Heart right ventricle (tissue), 16 donors: ENCODE data around the gene YWHAB. TPM values are rescaled to one million over a fixed set of nuclear protein-coding genes. Genes with fewer than 3 reads are reported as not detected.
A peak's percentile ranks its signal among the peaks of the same experiment; 100 is the strongest.

Experiments used
- ATAC-seq, 8 donors: fragments of 200-7000 bp; cut with Tn5 transposase; one replicate each; pipeline ENCODE4 v1.9.1; 2020; ENCODE audit warnings: mild to moderate bottlenecking in 8 of 8, moderate library complexity in 8 of 8, moderate number of reproducible peaks in 1 of 8
- DNase-seq, 2 donors: peaks; one replicate each; pipeline ENCODE4 v3.0.0-alpha.2; 2020
- H3K27ac ChIP-seq, 10 donors: fragments of 200-600 bp; sonication (generic) in 2 of 10; one replicate each; pipeline versions ENCODE4 v1.5.0 to v1.8.0; 2020 to 2022; ENCODE audit warnings: mild to moderate bottlenecking in 3 of 10
- H3K27me3 ChIP-seq, 7 donors: fragments of 200-600 bp; one replicate each; pipeline ENCODE4 v1.8.0; 2021 to 2022; ENCODE audit warnings: mild to moderate bottlenecking in 2 of 7
- H3K36me3 ChIP-seq, 9 donors: fragments of 200-600 bp; sonication (generic) in 1 of 9; one replicate each; pipeline versions ENCODE4 v1.5.0 to v1.8.0; 2020 to 2022; ENCODE audit warnings: mild to moderate bottlenecking in 2 of 9
- H3K4me1 ChIP-seq, 9 donors: fragments of 200-600 bp; sonication (generic) in 1 of 9; one replicate each; pipeline versions ENCODE4 v1.5.0 to v1.8.0; 2020 to 2022; ENCODE audit warnings: mild to moderate bottlenecking in 4 of 9
- H3K4me3 ChIP-seq, 10 donors: fragments of 200-600 bp; sonication (generic) in 2 of 10; one replicate each; pipeline versions ENCODE4 v1.5.0 to v1.8.0; 2020 to 2022; ENCODE audit warnings: mild to moderate bottlenecking in 7 of 10, moderate library complexity in 2 of 10
- H3K9me3 ChIP-seq, 11 donors: fragments of 200-600 bp in 10 of 11; sonication (generic) in 2 of 11; one replicate each; pipeline versions ENCODE4 v1.5.0 to v1.8.0; 2013 to 2022; ENCODE audit warnings: mild to moderate bottlenecking in 2 of 11, control low read depth in 1 of 11, moderate library complexity in 1 of 11
- CTCF ChIP-seq, 9 donors: fragments of 200-600 bp; sonication (generic) in 2 of 9; IDR thresholded peaks; one replicate each; pipeline versions ENCODE4 v1.5.0 to v1.8.0; 2021 to 2022; ENCODE audit warnings: antibody characterized with exemption in 9 of 9, mild to moderate bottlenecking in 5 of 9, moderate library complexity in 1 of 9
- WGBS, 2 donors: extraction: QIAGEN DNeasy Blood & Tissue Kit; methylation state at CpG; one replicate each; pipeline ENCODE4 v1.1.7; 2013; ENCODE audit warnings: inconsistent platforms in 1 of 2; 5-methylcytosine and 5-hydroxymethylcytosine counted together
- intact Hi-C, 10 donors: fragments of 100-400 bp; cut with DNase I; formaldehyde crosslinking; loops; one replicate each; pipeline versions ENCODE4 v1.11.1 to v1.14.2; 2022
- polyA plus RNA-seq, 2 donors: library from polyadenylated mRNA; stranded (reverse); fragments of 200-250 nt; gene quantifications; one replicate each; pipeline ENCODE4 v1.2.3, GENCODE V29; 2013
- total RNA-seq, 10 donors: library from RNA; stranded (reverse); fragmentation: NEBNext Ultra II Directional in 3 of 10; extraction: Animal tissue kit (Norgen Biotek cat#: 25700) in 3 of 10; gene quantifications; one replicate each; pipeline versions ENCODE4 v1.2.1 to v1.2.4, GENCODE V29; 2021 to 2023
- donor health status: Arrhythmogenic right ventricular cardiomyopathy.
- donor health status: ischemic (EF 13 %, LVEDD 7.1; RV severe dilation, severe dysfunction).
- donor health status: healthy with polysubstance abuse.
- donor health status: DM: no; HTN: yes; CAD: no.
- donor health status: DM: no; HTN: no; CAD: no.
- donor health status: ischemic (EF 25% LVEDD 6.9; RV normal size, moderate dysfunction).
- donor health status: ischemic (EF 25% LVEDD 5.7; RV mildly dilated, moderate dysfunction).
- donor health status: healthy.
- donor health status: DM: yes; HTN: yes; CAD: no.
- donor health status: Ischemic cardiomyopathy.
- donor health status: ischemic (EF 35%, LVEDD 5.7; RV mildly dilated, moderate dysfunction).
- donor health status: nonischemic (EF 11% LVEDD 7.7; RV severe dilation, severe dysfunction).
- donor health status: DM: yes; HTN: yes; CAD: no.
- donor health status: PGD.
- donor health status: ischemic (EF 29% LVEDD 5.4; RV normal size, mild dysfunction).
- donor health status: nonischemic (EF 23%, LVEDD 6.1; RV moderate dilation, normal function).

Gene YWHAB
- total and polyA plus RNA-seq, 12 donors: 37.9 to 130 (median 114) TPM

GRCh38 chr20:44911264-44911921 is 25.9 kb downstream of the YWHAB start:
- Histone ChIP-seq H3K9me3 (no peaks in the 10 kb centered on the region), H3K27me3 (no peaks in the 10 kb centered on the region), H3K36me3 (peaks cover 0 to 44% (median 15%) of the 10 kb centered on the region in 9 donors), H3K4me1 (peaks cover 0 to 20% (median 12%) of the 10 kb centered on the region in 9 donors), H3K27ac (no peak overlapping the region), H3K4me3 (no peak overlapping the region)
- intact Hi-C loops: no loop called here
- TF ChIP-seq CTCF (IDR thresholded peaks at IDR 0.05): peak in 5 of 9 donors; percentile 12 to 42 (median 31)
- 67 to 69% methylated on average over 21 of the region's 21 CpGs for WGBS, 2 donors
- DNase-seq (peak in 1 of 2 donors; percentile 19), ATAC-seq (no peak)

GRCh38 chr20:44912189-44912588 is 26.7 kb downstream of the YWHAB start:
- DNase-seq: no peak
- no peak overlapping the region for H3K4me3 ChIP-seq
- intact Hi-C loops: no loop called here
- no peak for ATAC-seq
- no peak overlapping the region for H3K27ac ChIP-seq
- WGBS, 2 donors: 93 to 97% methylated on average over 2 of the region's 2 CpGs
- H3K9me3 ChIP-seq: no peaks in the 10 kb centered on the region
- H3K36me3 ChIP-seq: peaks cover 0 to 41% (median 7%) of the 10 kb centered on the region in 9 donors
- H3K27me3 ChIP-seq: no peaks in the 10 kb centered on the region
- TF ChIP-seq CTCF (IDR thresholded peaks at IDR 0.05): no peak
- H3K4me1 ChIP-seq: peaks cover 0 to 18% (median 12%) of the 10 kb centered on the region in 9 donors

DNA sequence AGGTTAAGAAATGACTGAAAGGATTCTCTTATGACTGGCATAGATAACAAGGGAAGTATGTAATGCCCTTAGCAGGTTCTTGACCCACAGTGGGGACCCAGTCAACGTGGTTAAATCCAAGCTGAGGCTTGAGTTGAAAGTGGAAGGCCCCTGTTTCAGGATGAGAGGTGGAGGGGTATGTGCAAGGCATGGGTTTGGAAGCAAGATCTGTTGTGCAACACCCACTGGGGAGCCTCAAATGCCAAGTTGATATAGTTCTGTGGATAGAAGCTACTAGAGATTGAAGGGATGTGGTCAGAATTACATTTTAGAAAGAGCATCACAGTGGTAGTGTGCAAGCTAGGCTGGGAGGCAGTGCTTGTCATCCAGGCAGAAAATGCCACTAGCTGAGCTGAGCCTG is 29.4 kb downstream of the YWHAB start:
- no peak overlapping the region for H3K27ac ChIP-seq
- H3K36me3 ChIP-seq: peaks cover 0 to 31% (median 0%) of the 10 kb centered on the region in 9 donors
- H3K27me3 ChIP-seq: no peaks in the 10 kb centered on the region
- no peak for TF ChIP-seq CTCF (IDR thresholded peaks at IDR 0.05)
- H3K9me3 ChIP-seq: no peaks in the 10 kb centered on the region
- H3K4me1 ChIP-seq: peaks cover 0 to 10% (median 7%) of the 10 kb centered on the region in 9 donors
- WGBS, 2 donors: 83 to 86% methylated on average over 1 of the region's 1 CpG
- ATAC-seq: no peak
- H3K4me3 ChIP-seq: no peak overlapping the region
- intact Hi-C loops: no loop called here
- no peak for DNase-seq

DNA sequence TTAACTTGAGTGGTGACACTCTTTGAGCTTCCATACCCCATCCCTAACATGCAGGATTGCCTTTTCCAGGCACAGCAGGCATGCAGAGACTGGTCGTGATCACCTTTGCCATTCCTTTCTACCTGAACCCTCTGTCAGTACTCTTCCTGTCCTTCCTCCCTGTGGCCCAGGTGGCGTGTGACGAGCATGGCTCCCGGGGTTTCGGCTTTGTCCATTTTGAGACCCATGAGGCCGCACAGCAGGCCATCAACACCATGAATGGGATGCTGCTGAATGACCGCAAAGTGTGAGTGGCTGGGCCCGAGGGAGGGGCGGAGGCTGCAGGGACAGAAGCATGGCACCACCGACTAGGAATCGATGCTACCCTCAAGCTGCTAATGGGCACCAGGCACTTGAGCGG is 31.1 kb downstream of the YWHAB start:
- intact Hi-C loops: no loop called here
- WGBS, 2 donors: 94 to 96% methylated on average over 12 of the region's 12 CpGs

More for the DNA sequence above, 31.1 kb downstream of the YWHAB start:
- no peak overlapping the region for H3K4me3 ChIP-seq
- ATAC-seq (no peak), DNase-seq (no peak)
- H3K27ac ChIP-seq: no peak overlapping the region
- H3K36me3 ChIP-seq: peaks cover 0 to 33% (median 0%) of the 10 kb centered on the region in 9 donors
- no peaks in the 10 kb centered on the region for H3K27me3 ChIP-seq
- no peak for TF ChIP-seq CTCF (IDR thresholded peaks at IDR 0.05)
- no peaks in the 10 kb centered on the region for H3K4me1 ChIP-seq
- no peaks in the 10 kb centered on the region for H3K9me3 ChIP-seq
